ENCODE data around the gene PSMA1. TPM values are rescaled to one million over a fixed set of nuclear protein-coding genes. Genes with fewer than 3 reads are reported as not detected.

Gene PSMA1
- total RNA-seq, 2 donors from 2014 or later, result 71.3 to 73.5 TPM

DNA sequence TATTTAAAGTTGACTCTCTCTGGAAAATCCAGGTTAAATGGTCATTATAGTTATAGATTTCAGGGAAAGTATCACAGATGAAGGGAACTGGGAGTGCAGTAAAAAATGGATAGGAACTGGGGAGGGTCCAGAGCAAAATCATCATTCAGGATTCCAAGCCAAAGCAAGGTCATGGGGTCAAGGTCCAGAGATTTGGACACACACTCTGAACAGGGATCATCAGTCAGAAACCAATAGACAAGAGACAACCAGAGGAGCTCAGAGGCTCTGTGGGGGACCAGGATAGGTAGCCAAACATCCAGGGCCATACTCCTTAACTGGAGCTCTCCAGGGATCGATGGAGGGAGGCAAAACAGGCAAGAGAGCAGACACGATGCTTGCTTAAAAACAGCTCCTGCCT, 27.3 kb upstream of the PSMA1 start:
- H3K27ac ChIP-seq, result no peak overlapping the region
- 74 to 96% methylated on average over 2 of the region's 2 CpGs for WGBS, 2 donors
- no peak overlapping the region for H3K4me3 ChIP-seq
- no peak for TF ChIP-seq POLR2A (IDR thresholded peaks at IDR 0.05)
- TF ChIP-seq, protein P1, sequence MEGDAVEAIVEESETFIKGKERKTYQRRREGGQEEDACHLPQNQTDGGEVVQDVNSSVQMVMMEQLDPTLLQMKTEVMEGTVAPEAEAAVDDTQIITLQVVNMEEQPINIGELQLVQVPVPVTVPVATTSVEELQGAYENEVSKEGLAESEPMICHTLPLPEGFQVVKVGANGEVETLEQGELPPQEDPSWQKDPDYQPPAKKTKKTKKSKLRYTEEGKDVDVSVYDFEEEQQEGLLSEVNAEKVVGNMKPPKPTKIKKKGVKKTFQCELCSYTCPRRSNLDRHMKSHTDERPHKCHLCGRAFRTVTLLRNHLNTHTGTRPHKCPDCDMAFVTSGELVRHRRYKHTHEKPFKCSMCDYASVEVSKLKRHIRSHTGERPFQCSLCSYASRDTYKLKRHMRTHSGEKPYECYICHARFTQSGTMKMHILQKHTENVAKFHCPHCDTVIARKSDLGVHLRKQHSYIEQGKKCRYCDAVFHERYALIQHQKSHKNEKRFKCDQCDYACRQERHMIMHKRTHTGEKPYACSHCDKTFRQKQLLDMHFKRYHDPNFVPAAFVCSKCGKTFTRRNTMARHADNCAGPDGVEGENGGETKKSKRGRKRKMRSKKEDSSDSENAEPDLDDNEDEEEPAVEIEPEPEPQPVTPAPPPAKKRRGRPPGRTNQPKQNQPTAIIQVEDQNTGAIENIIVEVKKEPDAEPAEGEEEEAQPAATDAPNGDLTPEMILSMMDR (IDR thresholded peaks at IDR 0.05), result no peak
- no peak for DNase-seq
- no peak for ATAC-seq
- H3K36me3 ChIP-seq (replicated peaks in 1 of 2; ENCODE audit: insufficient read depth in 1 of 2, low read depth in 2 of 2), result no peaks in the 10 kb centered on the region
- H3K27me3 ChIP-seq, result no peaks in the 10 kb centered on the region
- H3K4me1 ChIP-seq, result no peaks in the 10 kb centered on the region
- no peaks in the 10 kb centered on the region for H3K9me3 ChIP-seq
- intact Hi-C loops (cut with DNase I), result no loop called here

DNA sequence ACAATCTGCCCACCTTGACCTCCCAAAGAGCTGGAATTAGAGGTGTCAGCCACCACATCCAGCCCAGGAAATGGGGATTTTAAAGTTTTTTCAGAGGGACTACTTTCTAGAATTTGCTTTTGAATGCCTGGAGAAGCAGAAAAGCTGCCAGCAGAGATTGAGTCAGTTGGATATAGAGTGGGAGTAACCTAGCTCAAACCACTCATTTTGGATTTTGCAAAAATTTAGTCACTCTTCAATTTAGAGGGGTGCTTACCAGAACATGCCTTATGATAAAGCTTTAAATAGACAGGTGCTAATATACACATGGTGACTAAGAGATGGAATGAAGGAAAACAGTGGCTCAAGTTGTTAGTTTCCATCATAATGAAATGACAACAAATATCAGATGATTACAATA, 26.5 kb upstream of the PSMA1 start:
- H3K27ac ChIP-seq, result no peak overlapping the region
- TF ChIP-seq, protein P1 (IDR thresholded peaks at IDR 0.05), result no peak
- no peak for TF ChIP-seq POLR2A (IDR thresholded peaks at IDR 0.05)
- ATAC-seq (no peak), DNase-seq (no peak)
- H3K4me3 ChIP-seq, result no peak overlapping the region
- H3K36me3 ChIP-seq (replicated peaks in 1 of 2; ENCODE audit: insufficient read depth in 1 of 2, low read depth in 2 of 2), result no peaks in the 10 kb centered on the region
- no peaks in the 10 kb centered on the region for H3K27me3 ChIP-seq
- H3K4me1 ChIP-seq, result peaks cover under 1% of the 10 kb centered on the region
- intact Hi-C loops (cut with DNase I), result no loop called here
- H3K9me3 ChIP-seq, result no peaks in the 10 kb centered on the region

DNA sequence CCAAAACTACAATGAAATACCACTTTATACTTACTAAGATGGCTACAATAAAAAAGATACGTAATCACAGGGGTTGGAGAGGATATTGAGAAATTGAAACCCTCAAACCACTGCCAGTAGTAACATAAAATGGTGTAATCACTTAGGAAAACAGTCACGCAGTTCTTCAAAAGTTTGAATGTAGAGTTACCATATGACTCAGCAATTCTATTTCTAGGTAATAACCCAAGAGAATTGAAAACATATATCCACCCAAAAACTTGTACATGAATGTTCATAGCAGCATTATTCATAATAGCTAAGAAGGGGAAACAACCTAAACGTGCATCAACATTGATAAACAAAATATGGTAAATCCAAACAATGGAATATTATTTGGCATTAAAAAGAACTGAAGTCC, 24.4 kb upstream of the PSMA1 start:
- intact Hi-C loops (cut with DNase I), result no loop called here
- TF ChIP-seq, protein P1 (IDR thresholded peaks at IDR 0.05), result no peak
- no peak for TF ChIP-seq POLR2A (IDR thresholded peaks at IDR 0.05)
- Histone ChIP-seq H3K4me3 (no peak overlapping the region), H3K9me3 (no peaks in the 10 kb centered on the region), H3K36me3 (replicated peaks in 1 of 2; ENCODE audit: insufficient read depth in 1 of 2, low read depth in 2 of 2) (no peaks in the 10 kb centered on the region), H3K27ac (peak overlapping the region in 1 of 4 donors; percentile 7), H3K27me3 (no peaks in the 10 kb centered on the region), H3K4me1 (peaks cover 21% of the 10 kb centered on the region)
- ATAC-seq (no peak), DNase-seq (no peak)
- WGBS, 2 donors, result 67 to 71% methylated on average over 3 of the region's 3 CpGs

DNA sequence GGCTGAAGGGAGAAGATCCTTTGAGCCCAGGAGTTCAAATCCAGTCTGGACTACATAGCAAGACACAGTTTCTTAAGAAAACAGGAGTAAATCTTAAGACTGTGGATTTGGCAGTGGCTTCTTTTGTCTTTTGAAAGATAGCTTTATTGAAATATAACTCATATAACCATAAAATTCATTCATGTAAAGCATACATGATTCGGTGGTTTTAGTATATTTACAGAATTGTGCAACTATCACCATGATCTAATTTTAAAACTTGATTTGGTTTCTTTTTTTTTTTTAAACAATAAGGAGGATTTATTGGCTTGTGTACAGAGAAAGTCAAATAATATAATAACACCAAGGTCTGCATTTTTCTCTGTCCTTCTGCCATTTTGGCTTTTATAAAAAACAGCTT, 23.1 kb upstream of the PSMA1 start:
- ATAC-seq (no peak), DNase-seq (no peak)
- no peaks in the 10 kb centered on the region for H3K27me3 ChIP-seq
- H3K4me3 ChIP-seq, result no peak overlapping the region
- H3K9me3 ChIP-seq, result no peaks in the 10 kb centered on the region
- no peak for TF ChIP-seq POLR2A (IDR thresholded peaks at IDR 0.05)
- TF ChIP-seq, protein P1 (IDR thresholded peaks at IDR 0.05), result no peak
- no peak overlapping the region for H3K27ac ChIP-seq
- no peaks in the 10 kb centered on the region for H3K36me3 ChIP-seq (replicated peaks in 1 of 2; ENCODE audit: insufficient read depth in 1 of 2, low read depth in 2 of 2)
- intact Hi-C loops (cut with DNase I), result no loop called here
- H3K4me1 ChIP-seq, result peaks cover 35% of the 10 kb centered on the region
- WGBS, 2 donors, result 75 to 79% methylated on average over 1 of the region's 1 CpG

DNA sequence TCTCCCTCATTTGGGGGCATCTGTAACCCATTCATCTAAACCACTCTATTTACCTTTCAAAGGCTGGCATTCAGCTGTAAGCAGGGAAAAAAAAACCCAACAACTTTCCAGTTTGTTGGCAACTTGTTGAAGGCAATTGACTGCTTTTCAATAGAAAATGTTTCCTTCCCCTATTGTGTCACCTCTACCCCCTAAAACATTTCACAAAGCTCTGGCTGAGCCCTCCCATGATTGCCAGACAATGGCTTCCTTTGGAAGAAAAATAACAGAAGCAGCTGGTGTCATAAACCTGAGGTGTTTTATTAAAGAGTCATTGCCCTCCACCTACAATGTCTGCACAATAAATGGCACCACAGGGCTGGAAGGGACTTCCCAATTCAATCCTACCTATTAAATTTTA, 22.1 kb upstream of the PSMA1 start:
- H3K27me3 ChIP-seq, result no peaks in the 10 kb centered on the region
- H3K4me3 ChIP-seq, result no peak overlapping the region
- no peaks in the 10 kb centered on the region for H3K36me3 ChIP-seq (replicated peaks in 1 of 2; ENCODE audit: insufficient read depth in 1 of 2, low read depth in 2 of 2)
- no peak for TF ChIP-seq POLR2A (IDR thresholded peaks at IDR 0.05)
- TF ChIP-seq, protein P1 (IDR thresholded peaks at IDR 0.05), result no peak
- intact Hi-C loops (cut with DNase I), result no loop called here
- H3K27ac ChIP-seq, result no peak overlapping the region
- H3K4me1 ChIP-seq, result peaks cover 41% of the 10 kb centered on the region
- no peaks in the 10 kb centered on the region for H3K9me3 ChIP-seq
- no peak for DNase-seq
- no peak for ATAC-seq
